SK-N-SH treated with all-trans-retinoic acid at 6 μM for 48 hours (cell line): Measurements from ENCODE around the gene KIRREL3.

ENCODE experiments used
- ATAC-seq: fragments of 200-7000 bp; cut with Tn5 transposase; 3 replicates; pipeline ENCODE4 v1.9.1; 2020; ENCODE audit warnings: mild to moderate bottlenecking, moderate library complexity
- ARNTL ChIP-seq: fragments of 450-650 bp; formaldehyde crosslinking; IDR thresholded peaks from 2 replicates; pipeline ENCODE4 v1.5.0; 2020; ENCODE audit warnings: low read depth, mild to moderate bottlenecking, moderate library complexity, borderline replicate concordance
- BACH2 ChIP-seq: fragments of 250-450 bp; sonication (Bioruptor Pico); IDR thresholded peaks from 2 replicates; pipeline ENCODE4 v1.9.0; 2021; ENCODE audit warnings: mild to moderate bottlenecking, borderline replicate concordance
- CSRNP3 ChIP-seq: fragments of 250-450 bp; sonication (Bioruptor Pico); IDR thresholded peaks from 2 replicates; pipeline ENCODE4 v1.5.1; 2021; ENCODE audit warnings: mild to moderate bottlenecking, moderate library complexity
- ESRRG ChIP-seq: fragments of 250-450 bp; sonication (Bioruptor Pico); IDR thresholded peaks from 2 replicates; pipeline ENCODE4 v1.6.1; 2021; ENCODE audit warnings: mild to moderate bottlenecking
- GLIS3 ChIP-seq: fragments of 250-450 bp; sonication (Bioruptor Pico); IDR thresholded peaks from 2 replicates; pipeline ENCODE4 v1.5.0; 2020; ENCODE audit warnings: mild to moderate bottlenecking, moderate library complexity
- OSR1 ChIP-seq: fragments of 250-450 bp; sonication (Bioruptor Pico); IDR thresholded peaks from 2 replicates; pipeline ENCODE4 v1.8.0; 2022; ENCODE audit warnings: moderate library complexity, mild to moderate bottlenecking, inconsistent platforms
- POU6F1 ChIP-seq: fragments of 250-450 bp; sonication (Bioruptor Pico); IDR thresholded peaks from 2 replicates; pipeline ENCODE4 v1.8.0; 2021; ENCODE audit warnings: low read depth, mild to moderate bottlenecking, moderate library complexity, borderline replicate concordance
- PPARA ChIP-seq: fragments of 250-450 bp; sonication (Bioruptor Pico); IDR thresholded peaks from 2 replicates; pipeline ENCODE4 v1.5.0; 2020; ENCODE audit warnings: mild to moderate bottlenecking, borderline replicate concordance
- RARB ChIP-seq: fragments of 250-450 bp; sonication (Bioruptor Pico); IDR thresholded peaks from 2 replicates; pipeline ENCODE4 v1.8.0; 2021; ENCODE audit warnings: mild to moderate bottlenecking, moderate library complexity
- SNAI2 ChIP-seq: fragments of 250-450 bp; sonication (Bioruptor Pico); IDR thresholded peaks from 2 replicates; pipeline ENCODE4 v1.5.0; 2020; ENCODE audit warnings: mild to moderate bottlenecking, moderate library complexity
- ZFP3 ChIP-seq: fragments of 250-450 bp; sonication (Bioruptor Pico); IDR thresholded peaks from 2 replicates; pipeline ENCODE4 v1.5.0; 2020; ENCODE audit warnings: mild to moderate bottlenecking, moderate library complexity
- ZFP30 ChIP-seq: fragments of 450-650 bp; formaldehyde crosslinking; IDR thresholded peaks from 2 replicates; pipeline ENCODE4 v1.5.0; 2022; ENCODE audit warnings: mild to moderate bottlenecking, moderate library complexity
- ZNF565 ChIP-seq: fragments of 450-650 bp; formaldehyde crosslinking; conservative IDR thresholded peaks from 2 replicates; pipeline ENCODE4 v1.5.0; 2020; ENCODE audit warnings: low read depth, mild to moderate bottlenecking, moderate library complexity
- ZNF70 ChIP-seq: fragments of 450-650 bp; formaldehyde crosslinking; IDR thresholded peaks from 2 replicates; pipeline ENCODE4 v1.5.0; 2020; ENCODE audit warnings: mild to moderate bottlenecking, moderate library complexity
- ZNF8 ChIP-seq: fragments of 450-650 bp; formaldehyde crosslinking; IDR thresholded peaks from 2 replicates; pipeline ENCODE4 v1.5.0; 2020; ENCODE audit warnings: mild to moderate bottlenecking, moderate library complexity
- TF ChIP-seq, protein P1 (sequence below): fragments of 250-450 bp; sonication (Bioruptor Pico); IDR thresholded peaks from 2 replicates; pipeline ENCODE4 v1.5.1; 2020; ENCODE audit warnings: low read depth, mild to moderate bottlenecking, moderate library complexity
- TF ChIP-seq, protein P2 (sequence below): fragments of 250-450 bp; sonication (Bioruptor Pico); IDR thresholded peaks from 2 replicates; pipeline ENCODE4 v1.5.0; 2020; ENCODE audit warnings: mild to moderate bottlenecking, moderate library complexity

KIRREL3 gene

GRCh38 chr11:126475014-126475991 is 525.3 kb downstream of the KIRREL3 start:
- TF ChIP-seq CSRNP3 (CRISPR knock-in tag) (no peak), ZFP30 (CRISPR knock-in tag) (no peak), ZNF8 (CRISPR knock-in tag) (no peak), OSR1 (CRISPR knock-in tag) (no peak), GLIS3 (CRISPR knock-in tag) (no peak), PPARA (CRISPR knock-in tag) (no peak), RARB (CRISPR knock-in tag) (no peak), ZNF70 (CRISPR knock-in tag) (no peak), POU6F1 (CRISPR knock-in tag) (no peak), BACH2 (CRISPR knock-in tag) (no peak), ARNTL (no peak), ZNF565 (CRISPR knock-in tag) (no peak), ESRRG (CRISPR knock-in tag) (no peak)
- TF ChIP-seq, protein P1, sequence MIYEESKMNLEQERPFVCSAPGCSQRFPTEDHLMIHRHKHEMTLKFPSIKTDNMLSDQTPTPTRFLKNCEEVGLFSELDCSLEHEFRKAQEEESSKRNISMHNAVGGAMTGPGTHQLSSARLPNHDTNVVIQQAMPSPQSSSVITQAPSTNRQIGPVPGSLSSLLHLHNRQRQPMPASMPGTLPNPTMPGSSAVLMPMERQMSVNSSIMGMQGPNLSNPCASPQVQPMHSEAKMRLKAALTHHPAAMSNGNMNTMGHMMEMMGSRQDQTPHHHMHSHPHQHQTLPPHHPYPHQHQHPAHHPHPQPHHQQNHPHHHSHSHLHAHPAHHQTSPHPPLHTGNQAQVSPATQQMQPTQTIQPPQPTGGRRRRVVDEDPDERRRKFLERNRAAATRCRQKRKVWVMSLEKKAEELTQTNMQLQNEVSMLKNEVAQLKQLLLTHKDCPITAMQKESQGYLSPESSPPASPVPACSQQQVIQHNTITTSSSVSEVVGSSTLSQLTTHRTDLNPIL (CRISPR knock-in tag), result no peak
- TF ChIP-seq, protein P2, sequence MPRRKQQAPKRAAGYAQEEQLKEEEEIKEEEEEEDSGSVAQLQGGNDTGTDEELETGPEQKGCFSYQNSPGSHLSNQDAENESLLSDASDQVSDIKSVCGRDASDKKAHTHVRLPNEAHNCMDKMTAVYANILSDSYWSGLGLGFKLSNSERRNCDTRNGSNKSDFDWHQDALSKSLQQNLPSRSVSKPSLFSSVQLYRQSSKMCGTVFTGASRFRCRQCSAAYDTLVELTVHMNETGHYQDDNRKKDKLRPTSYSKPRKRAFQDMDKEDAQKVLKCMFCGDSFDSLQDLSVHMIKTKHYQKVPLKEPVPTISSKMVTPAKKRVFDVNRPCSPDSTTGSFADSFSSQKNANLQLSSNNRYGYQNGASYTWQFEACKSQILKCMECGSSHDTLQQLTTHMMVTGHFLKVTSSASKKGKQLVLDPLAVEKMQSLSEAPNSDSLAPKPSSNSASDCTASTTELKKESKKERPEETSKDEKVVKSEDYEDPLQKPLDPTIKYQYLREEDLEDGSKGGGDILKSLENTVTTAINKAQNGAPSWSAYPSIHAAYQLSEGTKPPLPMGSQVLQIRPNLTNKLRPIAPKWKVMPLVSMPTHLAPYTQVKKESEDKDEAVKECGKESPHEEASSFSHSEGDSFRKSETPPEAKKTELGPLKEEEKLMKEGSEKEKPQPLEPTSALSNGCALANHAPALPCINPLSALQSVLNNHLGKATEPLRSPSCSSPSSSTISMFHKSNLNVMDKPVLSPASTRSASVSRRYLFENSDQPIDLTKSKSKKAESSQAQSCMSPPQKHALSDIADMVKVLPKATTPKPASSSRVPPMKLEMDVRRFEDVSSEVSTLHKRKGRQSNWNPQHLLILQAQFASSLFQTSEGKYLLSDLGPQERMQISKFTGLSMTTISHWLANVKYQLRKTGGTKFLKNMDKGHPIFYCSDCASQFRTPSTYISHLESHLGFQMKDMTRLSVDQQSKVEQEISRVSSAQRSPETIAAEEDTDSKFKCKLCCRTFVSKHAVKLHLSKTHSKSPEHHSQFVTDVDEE (CRISPR knock-in tag), result no peak

GRCh38 chr11:126474220-126474619 is 526.4 kb downstream of the KIRREL3 start:
- no peak; the same call in 2 of the 3 replicates for ATAC-seq
- TF ChIP-seq RARB (CRISPR knock-in tag) (no peak), ZFP3 (CRISPR knock-in tag) (no peak), ZNF70 (CRISPR knock-in tag) (no peak), ZFP30 (CRISPR knock-in tag) (no peak), ZNF565 (CRISPR knock-in tag) (no peak), GLIS3 (CRISPR knock-in tag) (no peak), POU6F1 (CRISPR knock-in tag) (no peak), BACH2 (CRISPR knock-in tag) (no peak), SNAI2 (CRISPR knock-in tag) (no peak), PPARA (CRISPR knock-in tag) (no peak), CSRNP3 (CRISPR knock-in tag) (no peak)
- TF ChIP-seq, protein P1 (CRISPR knock-in tag), result no peak

More at GRCh38 chr11:126475014-126475991, 525.3 kb downstream of the KIRREL3 start:
- no peak; the same call in 2 of the 3 replicates for ATAC-seq
